Keratinocyte (primary cell): Measurements from ENCODE around the gene CYP17A1.

Experiments used
- EZH2 ChIP-seq: IDR thresholded peaks from one replicate; pipeline ENCODE4 v1.6.1; 2012; ENCODE audit warnings: inconsistent platforms, mild to moderate bottlenecking, low read length, moderate library complexity
- TF ChIP-seq, protein P1 (sequence below), 3 experiments: IDR thresholded peaks in 1 of 3; conservative IDR thresholded peaks in 1 of 3; optimal IDR thresholded peaks in 1 of 3; 2 replicates in 2 of 3; 3 replicates in 1 of 3; pipeline versions ENCODE3 to v1.5.1; 2011; ENCODE audit warnings: low read length in 3 of 3, mild to moderate bottlenecking in 3 of 3, moderate library complexity in 2 of 3, control low read depth in 1 of 3, inconsistent platforms in 1 of 3; ENCODE audit not compliant: insufficient read depth in 2 of 3; ENCODE audit errors: extremely low read depth in 1 of 3

DNA sequence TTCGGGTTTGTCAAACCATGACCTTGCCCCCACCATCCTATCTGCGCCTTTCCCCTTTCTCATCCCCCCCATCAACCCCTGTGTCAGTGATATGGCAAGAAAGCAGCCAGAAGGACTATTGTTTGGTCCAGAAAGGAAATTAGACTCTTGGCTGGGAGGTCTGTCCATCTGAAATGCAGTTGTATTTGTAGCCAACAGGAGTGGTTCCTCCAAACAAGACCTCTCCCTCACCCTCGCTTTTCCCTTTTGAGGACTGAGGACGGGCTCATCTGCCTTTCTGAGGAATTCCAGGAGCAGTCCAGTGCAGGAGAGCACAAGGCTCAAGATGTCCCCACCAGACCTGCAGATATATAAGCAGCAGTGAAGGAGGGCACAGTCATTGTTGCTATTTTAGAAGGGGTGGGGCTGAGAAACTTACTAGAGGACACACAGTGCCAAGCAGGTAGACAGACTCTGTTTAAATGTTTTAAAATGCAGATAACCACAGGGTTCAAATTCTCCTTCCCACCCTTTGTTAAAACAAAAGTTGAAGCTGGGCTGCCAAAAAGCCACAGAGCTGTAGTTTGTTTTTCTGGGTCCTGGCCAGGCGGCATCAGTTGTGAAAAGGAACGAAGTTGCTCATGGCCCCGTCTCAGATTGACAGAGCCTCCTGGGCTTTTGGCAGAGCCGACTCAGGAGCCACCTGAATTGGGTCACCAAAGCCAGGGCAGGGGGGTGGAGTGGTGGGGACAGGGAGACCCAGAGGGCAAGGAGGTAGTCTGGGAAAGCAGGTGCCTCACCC lies 37.3 kb downstream of the CYP17A1 start:
- TF ChIP-seq, protein P1, sequence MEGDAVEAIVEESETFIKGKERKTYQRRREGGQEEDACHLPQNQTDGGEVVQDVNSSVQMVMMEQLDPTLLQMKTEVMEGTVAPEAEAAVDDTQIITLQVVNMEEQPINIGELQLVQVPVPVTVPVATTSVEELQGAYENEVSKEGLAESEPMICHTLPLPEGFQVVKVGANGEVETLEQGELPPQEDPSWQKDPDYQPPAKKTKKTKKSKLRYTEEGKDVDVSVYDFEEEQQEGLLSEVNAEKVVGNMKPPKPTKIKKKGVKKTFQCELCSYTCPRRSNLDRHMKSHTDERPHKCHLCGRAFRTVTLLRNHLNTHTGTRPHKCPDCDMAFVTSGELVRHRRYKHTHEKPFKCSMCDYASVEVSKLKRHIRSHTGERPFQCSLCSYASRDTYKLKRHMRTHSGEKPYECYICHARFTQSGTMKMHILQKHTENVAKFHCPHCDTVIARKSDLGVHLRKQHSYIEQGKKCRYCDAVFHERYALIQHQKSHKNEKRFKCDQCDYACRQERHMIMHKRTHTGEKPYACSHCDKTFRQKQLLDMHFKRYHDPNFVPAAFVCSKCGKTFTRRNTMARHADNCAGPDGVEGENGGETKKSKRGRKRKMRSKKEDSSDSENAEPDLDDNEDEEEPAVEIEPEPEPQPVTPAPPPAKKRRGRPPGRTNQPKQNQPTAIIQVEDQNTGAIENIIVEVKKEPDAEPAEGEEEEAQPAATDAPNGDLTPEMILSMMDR (optimal IDR thresholded peaks at IDR 0.05 in 1 of 3, IDR thresholded peaks at IDR 0.05 in 1 of 3, conservative IDR thresholded peaks at IDR 0.05 in 1 of 3; ENCODE audit: extremely low read depth in 1 of 3, insufficient read depth in 2 of 3, low read length in 3 of 3), result no peak
- no peak for TF ChIP-seq EZH2
